HG03460 (cell line): ENCODE measurements around the gene ARHGAP24.
A peak's percentile ranks its signal among the peaks of the same experiment; 100 is the strongest.

Source experiments
- ATAC-seq: cut with Tn5 transposase; IDR thresholded peaks from one replicate; pipeline ENCODE4 v1.9.1; 2021; ENCODE audit not compliant: unreplicated experiment

The ARHGAP24 gene

DNA sequence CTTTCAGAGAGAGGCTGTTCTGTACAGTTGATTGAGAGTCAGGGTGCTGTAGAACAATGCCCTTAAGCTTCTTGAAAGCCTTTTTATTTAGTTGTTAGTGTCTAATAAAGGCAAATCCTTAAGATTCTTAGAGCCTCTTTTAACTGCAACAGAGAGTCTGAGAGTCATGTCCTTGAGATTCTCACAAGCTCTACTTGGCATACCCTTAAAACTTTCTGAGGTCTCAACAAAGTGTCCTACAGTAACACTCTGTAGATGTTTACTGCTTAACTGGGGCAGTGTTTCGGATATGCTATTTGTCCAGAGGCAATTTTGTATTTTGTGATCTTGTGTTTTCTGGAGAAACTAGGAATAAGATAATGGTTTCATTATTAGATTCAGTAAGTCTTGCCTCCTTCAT lies 209.7 kb downstream of the ARHGAP24 start:
- ATAC-seq = no peak

DNA sequence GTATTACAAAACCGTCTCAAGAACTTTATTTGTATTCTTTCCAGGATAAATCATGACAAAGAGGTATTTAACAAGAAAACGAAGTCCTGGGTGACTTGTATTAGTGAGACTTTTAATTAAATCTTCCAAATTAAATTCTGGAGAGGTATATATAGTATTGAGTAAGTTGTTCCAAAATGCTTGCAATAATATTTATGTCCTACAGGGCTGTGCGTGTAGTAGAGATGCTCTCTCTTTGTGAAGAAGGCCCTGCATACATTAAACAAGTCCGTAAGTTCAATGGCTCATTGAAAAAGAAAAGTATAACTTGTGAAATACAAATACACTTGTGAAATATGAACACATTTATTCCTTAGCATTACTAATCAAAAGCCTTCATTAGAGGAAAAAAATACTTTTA lies 211.4 kb downstream of the ARHGAP24 start:
- ATAC-seq = no peak

- ATAC-seq = no peak
Measured at GRCh38 chr4:85688055-85688740, 213.2 kb downstream of the ARHGAP24 start.

GRCh38 chr4:85696661-85697060 lies 221.7 kb downstream of the ARHGAP24 start:
- ATAC-seq = no peak

DNA sequence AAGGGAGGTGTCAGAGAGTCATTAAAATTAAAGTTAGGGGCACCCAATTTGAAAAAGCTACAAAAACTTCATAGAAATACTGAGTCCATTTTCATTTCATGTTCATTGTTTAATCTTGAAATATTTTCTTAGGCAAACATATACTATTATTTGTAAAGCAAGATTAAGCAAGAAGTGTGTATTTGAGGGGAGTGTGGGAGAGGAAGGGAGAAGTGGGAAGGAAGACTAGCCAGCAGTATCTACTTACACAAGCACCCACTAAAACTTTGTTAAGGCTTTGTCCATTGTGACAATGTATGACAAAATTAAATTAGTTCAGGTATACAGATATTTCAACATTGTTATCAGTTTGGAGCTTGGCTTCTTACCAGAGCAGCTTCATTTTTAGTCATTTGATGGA lies 222.9 kb downstream of the ARHGAP24 start:
- no peak for ATAC-seq

DNA sequence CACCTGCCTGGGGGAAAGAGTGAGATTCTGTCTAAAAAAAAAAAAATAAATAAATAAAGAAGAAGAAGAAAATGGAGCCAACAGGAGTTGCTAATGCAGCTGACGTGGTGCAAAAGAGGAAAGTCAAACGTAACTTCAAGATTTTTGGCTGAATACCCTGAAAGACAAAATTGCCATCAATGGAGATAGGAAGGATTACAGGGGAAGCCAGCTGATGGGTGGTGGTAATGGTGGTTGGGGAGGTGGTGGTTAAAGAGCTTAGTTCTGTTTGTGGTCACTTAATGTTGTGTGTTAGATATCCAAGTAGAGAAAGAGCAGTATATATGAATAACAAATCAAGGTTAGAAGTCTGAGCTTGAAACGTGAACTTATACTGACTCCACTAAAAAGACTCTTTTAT lies 225.4 kb downstream of the ARHGAP24 start:
- ATAC-seq = no peak

DNA sequence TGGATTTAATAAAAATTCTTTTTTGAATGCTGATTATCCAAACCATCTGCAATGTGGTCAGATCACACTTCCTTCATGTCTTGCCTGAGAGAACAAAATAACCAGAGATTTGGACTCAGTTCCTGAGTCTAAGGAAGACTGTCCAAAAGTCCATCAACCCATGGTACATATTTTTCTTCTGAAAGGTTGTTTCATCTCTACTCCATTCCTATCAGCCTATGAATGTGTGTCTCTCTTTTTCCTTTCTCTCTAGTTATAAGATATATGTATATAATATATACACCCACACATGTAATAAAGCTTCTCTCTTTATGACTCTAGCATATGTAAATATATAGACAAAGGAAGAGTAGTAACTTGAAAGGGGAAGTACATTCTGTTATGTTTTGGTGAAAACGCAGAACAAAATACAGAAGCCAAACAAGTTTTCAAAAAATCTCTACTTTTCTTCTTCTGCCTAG lies 226.9 kb downstream of the ARHGAP24 start:
- peak; percentile 99 for ATAC-seq

DNA sequence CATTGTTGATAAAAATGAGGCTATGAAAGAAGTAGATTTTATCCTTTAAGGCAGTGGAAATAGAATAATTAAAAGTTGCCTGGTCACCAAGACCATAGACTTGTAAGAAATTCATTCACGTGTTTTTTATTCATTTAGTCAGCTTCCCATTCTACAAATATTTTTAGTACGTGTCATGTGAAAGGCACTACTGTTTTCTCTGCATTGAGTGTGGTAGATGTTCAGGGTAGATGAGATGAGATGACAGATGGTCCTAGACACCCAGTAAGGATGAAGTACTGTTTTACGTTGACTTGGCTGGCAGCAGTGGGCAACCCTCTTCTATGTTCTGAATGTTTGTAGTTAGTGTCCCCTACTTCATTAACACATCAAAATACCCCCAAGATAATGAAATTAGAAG lies 228.1 kb downstream of the ARHGAP24 start:
- ATAC-seq = no peak

- ATAC-seq = peak; percentile 90
Measured at GRCh38 chr4:85707611-85708010, 232.7 kb downstream of the ARHGAP24 start.

- no peak for ATAC-seq
Measured at GRCh38 chr4:85708468-85708867, 233.5 kb downstream of the ARHGAP24 start.

DNA sequence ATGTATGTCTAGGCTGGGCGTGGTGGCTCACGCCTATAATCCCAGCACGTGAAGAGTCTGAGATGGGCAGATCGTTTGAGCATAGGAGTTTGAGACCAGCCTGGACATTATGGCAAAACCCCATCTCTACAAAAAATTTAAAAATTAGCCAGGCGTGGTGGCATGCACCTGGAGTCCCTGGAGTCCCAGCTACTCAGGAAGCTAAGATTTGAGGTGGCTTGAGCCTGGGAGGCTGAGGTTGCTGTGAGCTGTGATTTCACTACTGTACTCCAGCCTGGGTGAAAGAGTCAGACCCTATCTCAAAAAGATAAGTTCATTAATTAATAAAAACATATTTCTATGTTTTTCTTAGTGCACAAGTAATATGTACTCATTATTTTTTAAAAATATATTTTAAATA lies 238.1 kb downstream of the ARHGAP24 start:
- no peak for ATAC-seq

DNA sequence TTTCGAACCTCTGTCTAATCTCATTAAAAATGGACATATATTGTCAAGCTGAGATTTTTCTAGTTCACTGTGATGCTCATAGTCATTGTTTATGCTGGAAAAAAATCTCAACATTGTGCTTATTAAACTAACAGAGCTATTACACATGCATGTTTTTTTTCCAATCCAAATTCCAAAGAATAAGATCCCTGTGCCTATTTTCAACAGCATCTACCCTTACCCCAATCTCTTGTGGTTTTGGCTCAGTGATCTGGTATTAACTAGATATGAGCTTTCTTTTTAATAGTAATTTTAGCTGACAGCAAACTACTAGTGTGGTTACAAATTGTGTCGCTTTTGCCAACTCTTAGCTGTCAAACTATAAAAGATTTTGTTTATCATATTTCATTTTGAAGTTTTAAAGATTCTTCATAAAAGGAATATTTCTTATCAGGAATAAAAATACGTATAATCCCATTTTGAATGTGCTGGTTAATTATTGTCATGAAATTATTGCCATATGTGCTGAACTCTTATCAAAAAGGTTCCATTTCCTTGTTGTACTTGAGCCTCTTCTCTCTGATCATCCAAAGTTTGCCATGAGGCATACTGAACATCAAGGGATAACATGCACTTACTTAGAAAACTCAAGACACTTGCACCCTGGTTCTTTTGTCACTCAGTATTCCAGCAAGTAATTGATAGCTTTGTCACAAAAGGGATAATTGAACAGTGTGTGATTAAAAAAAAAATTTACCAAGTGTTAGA lies 241.2 kb downstream of the ARHGAP24 start:
- no peak for ATAC-seq

DNA sequence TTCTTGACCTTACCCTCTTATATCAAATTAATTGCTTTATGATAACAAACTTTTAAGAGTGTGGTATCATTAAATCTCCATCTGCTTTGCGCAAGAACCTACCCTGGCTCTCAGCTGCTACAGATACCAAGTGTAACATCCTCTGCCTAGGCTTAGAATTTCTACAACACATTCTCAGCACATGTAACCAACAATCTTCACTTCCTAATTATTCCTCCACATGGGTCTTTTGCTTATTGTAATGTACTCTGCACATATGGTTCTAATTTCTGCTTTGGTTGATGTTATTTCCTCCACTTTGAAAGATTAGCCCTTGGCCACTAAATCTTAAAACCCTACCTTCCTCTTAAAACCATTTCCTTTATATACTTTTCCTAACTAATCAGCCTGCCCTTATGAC lies 242.4 kb downstream of the ARHGAP24 start:
- ATAC-seq = no peak

- no peak for ATAC-seq
Measured at GRCh38 chr4:85717847-85718246, 242.9 kb downstream of the ARHGAP24 start.

GRCh38 chr4:85720735-85721134 lies 245.8 kb downstream of the ARHGAP24 start:
- no peak for ATAC-seq

- ATAC-seq = no peak
Measured at GRCh38 chr4:85722401-85722800, 247.5 kb downstream of the ARHGAP24 start.

- no peak for ATAC-seq
Measured at GRCh38 chr4:85722807-85723206, 247.9 kb downstream of the ARHGAP24 start.

GRCh38 chr4:85724791-85725563 lies 250.0 kb downstream of the ARHGAP24 start:
- peak; percentile 43 for ATAC-seq

DNA sequence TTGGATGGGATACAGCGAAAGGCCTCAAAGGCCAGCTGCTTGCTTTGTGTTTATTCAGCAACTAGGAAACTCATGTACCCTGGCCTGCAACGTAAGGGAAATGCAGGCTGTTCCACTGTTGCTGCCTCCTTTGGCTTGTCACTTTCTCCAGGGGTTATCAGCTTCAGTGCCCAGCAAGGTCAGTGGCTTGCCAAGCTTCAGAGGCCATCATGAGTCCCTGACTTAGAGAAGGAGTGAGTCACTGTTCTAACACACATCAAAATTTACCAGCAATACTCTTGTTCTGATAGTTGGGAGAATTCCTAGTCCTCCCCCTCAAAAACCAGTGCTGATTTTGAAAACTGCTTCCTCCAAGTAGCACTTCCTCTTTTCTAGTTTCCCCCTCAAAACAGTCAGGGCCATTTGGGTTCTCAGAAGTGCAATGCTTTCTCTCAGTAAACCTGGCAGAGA lies 250.8 kb downstream of the ARHGAP24 start:
- ATAC-seq = peak; percentile 79

GRCh38 chr4:85726555-85726954 lies 251.6 kb downstream of the ARHGAP24 start:
- no peak for ATAC-seq

DNA sequence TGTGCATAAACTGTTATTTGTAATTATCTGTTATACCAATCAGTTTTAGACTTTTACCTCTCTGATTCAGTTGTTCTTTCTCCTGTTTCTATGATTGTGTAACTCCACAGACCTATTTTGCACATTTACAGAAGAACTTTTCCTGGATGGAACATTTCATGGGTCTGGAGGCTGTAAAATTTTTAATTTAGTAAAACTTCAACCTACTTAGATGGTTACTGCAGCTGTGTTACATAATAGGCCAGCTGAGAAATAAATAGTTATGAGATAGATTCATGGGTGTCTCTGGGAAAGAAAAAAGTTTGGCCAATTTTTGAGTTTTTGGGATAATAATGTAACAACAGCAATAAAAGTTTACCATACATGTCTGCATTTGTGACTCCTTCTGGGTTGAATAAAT lies 253.5 kb downstream of the ARHGAP24 start:
- ATAC-seq = no peak

DNA sequence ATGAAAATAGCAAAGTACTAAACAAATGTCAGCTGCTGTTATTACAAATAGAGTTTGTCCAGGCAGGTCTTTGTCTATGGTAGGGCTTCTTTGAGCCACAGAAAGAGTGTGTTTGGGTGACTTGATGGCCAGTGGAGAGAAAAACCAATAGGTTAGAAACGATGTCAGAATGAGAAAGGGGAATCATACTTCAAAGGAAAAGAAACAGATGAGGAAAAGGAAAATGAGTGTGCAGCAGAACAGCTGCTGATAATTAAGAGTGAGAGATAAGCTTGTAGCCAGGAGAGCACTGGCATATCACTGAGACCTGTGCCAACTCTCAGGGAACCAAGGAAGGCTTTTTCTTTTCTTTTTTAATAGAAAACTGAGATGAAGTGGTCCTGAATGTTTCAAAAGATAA lies 257.2 kb downstream of the ARHGAP24 start:
- ATAC-seq = peak; percentile 50
